ENCODE measurements around the gene ACP3. TPM values are rescaled to one million over a fixed set of nuclear protein-coding genes. Genes with fewer than 3 reads are reported as not detected.

The ACP3 gene
- total and polyA plus RNA-seq, 9 of the 15 experiments (the other 6 are each of a cell fraction or from before 2014, with no cell fraction given) = 0.08 to 1.1 (median 0.21) TPM

DNA sequence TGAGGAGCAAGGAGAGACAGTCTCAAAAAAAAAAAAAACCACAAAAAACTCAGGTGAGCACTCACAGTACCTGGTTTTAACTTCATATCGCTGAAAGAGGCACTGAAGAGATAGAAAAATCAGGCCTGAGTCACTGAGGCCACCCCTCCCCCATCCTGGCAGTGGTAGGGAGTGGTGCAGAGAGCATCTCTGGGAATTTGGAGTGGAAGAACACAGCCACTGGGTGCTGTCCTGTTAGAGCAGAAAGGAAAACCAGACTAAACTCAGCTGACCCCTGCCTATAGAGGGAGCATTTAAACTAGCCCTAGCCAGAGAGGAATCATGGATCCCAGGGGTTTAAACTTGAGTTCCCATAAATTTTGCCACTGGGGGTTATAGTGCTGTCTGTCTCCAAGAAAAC is 77.9 kb downstream of the ACP3 start (continued):
- TF ChIP-seq, protein P1, sequence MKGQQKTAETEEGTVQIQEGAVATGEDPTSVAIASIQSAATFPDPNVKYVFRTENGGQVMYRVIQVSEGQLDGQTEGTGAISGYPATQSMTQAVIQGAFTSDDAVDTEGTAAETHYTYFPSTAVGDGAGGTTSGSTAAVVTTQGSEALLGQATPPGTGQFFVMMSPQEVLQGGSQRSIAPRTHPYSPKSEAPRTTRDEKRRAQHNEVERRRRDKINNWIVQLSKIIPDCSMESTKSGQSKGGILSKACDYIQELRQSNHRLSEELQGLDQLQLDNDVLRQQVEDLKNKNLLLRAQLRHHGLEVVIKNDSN (CRISPR knock-in tag; IDR thresholded peaks at IDR 0.05) = no peak
- TF ChIP-seq HINFP (tag; conservative IDR thresholded peaks at IDR 0.05; ENCODE audit: low read depth) = no peak
- no peak for TF ChIP-seq BCOR (IDR thresholded peaks at IDR 0.05)
- no peak for TF ChIP-seq FOXK1 (CRISPR knock-in tag; IDR thresholded peaks at IDR 0.05; ENCODE audit: borderline replicate concordance)
- TF ChIP-seq GATA2 (CRISPR knock-in tag; IDR thresholded peaks at IDR 0.05) = no peak
- no peak for TF ChIP-seq DACH1 (IDR thresholded peaks at IDR 0.05; ENCODE audit: partially characterized antibody)
- TF ChIP-seq, protein P2, sequence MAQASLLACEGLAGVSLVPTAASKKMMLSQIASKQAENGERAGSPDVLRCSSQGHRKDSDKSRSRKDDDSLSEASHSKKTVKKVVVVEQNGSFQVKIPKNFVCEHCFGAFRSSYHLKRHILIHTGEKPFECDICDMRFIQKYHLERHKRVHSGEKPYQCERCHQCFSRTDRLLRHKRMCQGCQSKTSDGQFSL (CRISPR knock-in tag; IDR thresholded peaks at IDR 0.05) = no peak
- TF ChIP-seq, protein P2 (tag; IDR thresholded peaks at IDR 0.05) = no peak
- no peak for TF ChIP-seq PYGO2 (tag; IDR thresholded peaks at IDR 0.05)
- no peak for TF ChIP-seq ZNF583 (CRISPR knock-in tag; IDR thresholded peaks at IDR 0.05)

All from K562 (cell line).